HUES48 (cell line): ENCODE results near the gene SENP7.

Experiments used
- H3K27ac ChIP-seq: one replicate; pipeline ENCODE4 v1.7.0; 2013; ENCODE audit warnings: low read depth, low read length, inconsistent platforms
- H3K27me3 ChIP-seq: 2 replicates; pipeline ENCODE4 v1.6.1; 2013; ENCODE audit warnings: mild to moderate bottlenecking, low read length; ENCODE audit not compliant: control insufficient read depth, insufficient read depth
- H3K36me3 ChIP-seq: 2 replicates; pipeline ENCODE4 v1.6.1; 2013; ENCODE audit warnings: low read length; ENCODE audit not compliant: control insufficient read depth, insufficient read depth
- H3K4me1 ChIP-seq: 2 replicates; pipeline ENCODE4 v1.6.1; 2013; ENCODE audit warnings: mild to moderate bottlenecking, low read length; ENCODE audit not compliant: control insufficient read depth, insufficient read depth
- H3K4me3 ChIP-seq: 2 replicates; pipeline ENCODE4 v1.5.1; 2013; ENCODE audit warnings: mild to moderate bottlenecking, low read depth, low read length
- H3K9ac ChIP-seq: 2 replicates; pipeline ENCODE4 v1.6.1; 2013; ENCODE audit warnings: mild to moderate bottlenecking, low read depth, low read length, moderate library complexity
- H3K9me3 ChIP-seq: 2 replicates; pipeline ENCODE4 v1.6.1; 2013; ENCODE audit warnings: low read length; ENCODE audit not compliant: control insufficient read depth, insufficient read depth

Gene SENP7

DNA sequence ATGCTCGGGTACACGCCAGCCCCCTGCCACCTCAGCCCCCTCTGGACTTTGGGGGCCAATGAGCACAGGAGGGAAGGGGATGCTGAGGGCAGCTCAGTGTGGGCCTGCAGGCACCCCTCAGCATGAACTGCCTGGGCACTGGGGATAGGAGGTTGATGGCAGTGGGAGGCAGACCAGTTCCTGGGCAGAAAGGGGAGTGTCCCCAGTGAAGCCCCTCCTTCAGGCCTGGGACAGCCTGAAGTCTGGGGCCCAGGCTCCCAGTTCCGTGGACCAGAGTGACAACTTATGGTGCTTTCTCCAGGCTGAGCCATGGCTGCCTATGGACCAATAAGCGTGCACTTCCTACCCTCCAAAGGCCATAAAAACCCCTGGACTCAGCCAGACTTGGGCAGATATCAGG lies 129.4 kb downstream of the SENP7 start:
- no peak overlapping the region for H3K27ac ChIP-seq
- no peak overlapping the region for H3K4me3 ChIP-seq
- H3K4me1 ChIP-seq: no peaks in the 10 kb centered on the region; the same call in none of the 2 replicates
- no peak overlapping the region for H3K9ac ChIP-seq
- no peaks in the 10 kb centered on the region for H3K36me3 ChIP-seq
- no peaks in the 10 kb centered on the region for H3K9me3 ChIP-seq
- no peaks in the 10 kb centered on the region for H3K27me3 ChIP-seq

DNA sequence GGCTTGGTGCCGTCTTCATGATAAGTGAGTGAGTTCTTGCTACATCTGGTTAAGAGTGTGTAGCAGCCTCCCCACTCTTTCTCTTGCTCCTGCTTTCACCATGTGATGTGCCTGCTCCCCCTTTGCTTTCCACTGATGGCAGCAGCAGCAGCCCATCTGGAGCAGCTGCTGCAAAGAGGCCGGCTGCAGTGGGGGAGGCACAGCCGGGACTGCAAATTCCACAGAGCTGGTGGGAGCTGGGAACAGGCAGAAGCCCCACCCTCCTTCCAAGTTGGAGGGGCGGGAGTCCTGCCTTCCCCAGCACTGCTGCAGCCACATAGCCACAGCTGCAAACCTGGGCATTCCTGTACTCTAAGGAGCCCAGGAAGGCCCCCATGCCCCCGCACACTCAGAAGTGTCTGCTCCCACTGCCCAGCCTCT lies 129.8 kb downstream of the SENP7 start:
- Histone ChIP-seq H3K36me3 (no peaks in the 10 kb centered on the region), H3K9ac (no peak overlapping the region), H3K9me3 (no peaks in the 10 kb centered on the region), H3K4me1 (no peaks in the 10 kb centered on the region; the same call in none of the 2 replicates), H3K27me3 (no peaks in the 10 kb centered on the region), H3K4me3 (no peak overlapping the region), H3K27ac (no peak overlapping the region)

- H3K9me3 ChIP-seq: no peaks in the 10 kb centered on the region
- H3K36me3 ChIP-seq: no peaks in the 10 kb centered on the region
- no peak overlapping the region for H3K9ac ChIP-seq
- H3K4me3 ChIP-seq: no peak overlapping the region
- peaks cover 2% of the 10 kb centered on the region for H3K4me1 ChIP-seq
- H3K27me3 ChIP-seq: no peaks in the 10 kb centered on the region
- H3K27ac ChIP-seq: no peak overlapping the region
These were observed 131.2 kb downstream of the SENP7 start for GRCh38 chr3:101381809-101382208.

DNA sequence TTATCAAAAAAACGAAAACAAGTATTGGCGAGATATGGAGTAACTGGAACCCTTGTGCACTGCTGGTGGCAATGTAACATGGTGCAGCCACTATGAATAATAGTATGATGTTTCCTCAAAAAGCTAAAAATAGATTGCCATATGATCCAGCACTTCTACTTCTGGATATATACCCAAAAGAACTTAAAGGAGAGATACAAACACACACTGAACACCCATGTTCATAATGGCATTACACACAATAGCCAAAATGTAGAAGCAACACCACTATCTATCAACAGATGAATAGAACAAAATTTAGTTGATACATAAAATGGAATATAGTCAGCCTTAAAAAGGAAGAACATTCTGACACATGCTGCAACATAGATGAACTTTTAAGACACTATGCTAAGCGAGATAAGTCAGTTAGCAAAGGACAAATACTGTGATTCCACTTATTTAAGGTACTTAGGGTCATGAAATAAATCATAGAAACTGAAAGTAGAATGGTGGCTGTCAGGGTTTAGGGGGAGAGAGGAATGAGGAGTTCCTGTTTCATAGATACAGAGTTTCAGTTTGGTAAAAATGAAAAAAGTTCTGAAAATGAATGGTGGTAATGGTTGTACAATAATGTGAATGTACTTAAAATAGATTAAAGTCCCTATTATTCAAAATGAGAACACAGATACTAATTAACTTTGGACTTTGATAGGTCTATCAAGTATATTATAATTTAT lies 133.2 kb downstream of the SENP7 start:
- no peak overlapping the region for H3K4me3 ChIP-seq
- H3K9me3 ChIP-seq: no peaks in the 10 kb centered on the region
- peaks cover 2% of the 10 kb centered on the region for H3K4me1 ChIP-seq
- no peak overlapping the region for H3K9ac ChIP-seq
- no peaks in the 10 kb centered on the region for H3K36me3 ChIP-seq
- H3K27ac ChIP-seq: no peak overlapping the region
- no peaks in the 10 kb centered on the region for H3K27me3 ChIP-seq

DNA sequence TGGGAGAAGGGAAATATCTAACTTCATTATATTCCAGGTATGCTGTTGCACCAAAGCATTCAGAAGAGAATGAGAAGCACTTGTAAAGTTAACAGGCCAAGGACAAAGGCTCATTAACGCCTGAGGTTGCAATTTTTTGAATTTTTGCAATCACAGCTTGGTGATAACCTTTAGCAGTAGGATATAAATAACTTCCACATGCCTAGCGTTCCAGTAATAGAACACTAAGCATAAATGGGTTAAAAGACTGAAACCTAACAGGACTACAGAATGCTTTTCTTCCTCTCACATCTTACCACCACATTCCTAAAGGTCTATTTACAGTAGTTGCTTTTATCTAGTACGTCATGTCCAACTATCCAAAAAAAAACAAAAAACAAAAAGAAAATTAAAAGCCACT lies 135.2 kb downstream of the SENP7 start:
- Histone ChIP-seq H3K9ac (no peak overlapping the region), H3K4me1 (peaks cover 2% of the 10 kb centered on the region; the same call in 1 of the 2 replicates), H3K27me3 (no peaks in the 10 kb centered on the region), H3K27ac (no peak overlapping the region), H3K9me3 (no peaks in the 10 kb centered on the region), H3K4me3 (no peak overlapping the region), H3K36me3 (no peaks in the 10 kb centered on the region)

DNA sequence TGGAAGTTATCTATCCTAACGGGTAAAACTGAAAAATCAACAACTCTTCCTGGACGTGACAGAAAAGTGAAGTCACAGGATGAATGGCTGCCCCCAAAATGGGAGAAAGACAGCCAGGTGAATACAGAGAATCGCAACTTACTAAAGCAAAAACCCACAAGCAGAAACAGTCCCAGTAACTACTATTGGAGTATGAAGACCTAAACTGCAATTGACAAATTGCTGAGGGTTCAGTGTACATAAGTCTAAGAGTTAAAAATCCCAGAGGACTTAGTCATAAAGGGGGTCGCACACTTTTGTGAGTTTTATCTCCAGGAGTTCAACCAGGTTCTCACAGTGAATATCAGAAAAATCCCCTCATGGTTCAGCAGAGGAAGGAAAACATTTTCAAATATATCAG lies 135.8 kb downstream of the SENP7 start:
- H3K4me3 ChIP-seq: no peak overlapping the region
- H3K27ac ChIP-seq: no peak overlapping the region

DNA sequence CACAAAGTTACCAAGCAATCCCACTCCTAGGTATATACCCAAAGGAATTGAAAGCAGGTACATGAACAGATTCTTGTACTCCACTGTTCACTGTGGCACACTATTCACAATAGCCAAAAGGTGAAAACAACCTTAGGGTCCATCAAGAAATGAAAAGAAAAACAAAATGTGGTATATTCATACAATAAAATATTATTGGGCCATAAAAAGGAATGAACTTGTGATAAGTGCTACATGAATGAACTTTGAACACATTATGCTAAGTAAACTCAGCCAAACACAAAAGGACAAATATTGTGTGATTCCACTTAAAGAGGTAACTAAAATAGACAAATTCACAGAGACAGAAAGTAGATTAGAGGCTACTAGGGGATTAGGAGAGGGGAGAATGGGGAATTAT lies 137.4 kb downstream of the SENP7 start:
- Histone ChIP-seq H3K27me3 (no peaks in the 10 kb centered on the region), H3K36me3 (no peaks in the 10 kb centered on the region), H3K4me3 (no peak overlapping the region), H3K27ac (no peak overlapping the region), H3K4me1 (0 out of 2 replicates have a peak, but pooled peaks cover 2% of the 10 kb centered on the region), H3K9me3 (no peaks in the 10 kb centered on the region), H3K9ac (no peak overlapping the region)

More for the DNA sequence above, 135.8 kb downstream of the SENP7 start:
- no peaks in the 10 kb centered on the region for H3K9me3 ChIP-seq
- no peak overlapping the region for H3K9ac ChIP-seq
- no peaks in the 10 kb centered on the region for H3K36me3 ChIP-seq
- H3K27me3 ChIP-seq: no peaks in the 10 kb centered on the region
- 0 out of 2 replicates have a peak, but pooled peaks cover 2% of the 10 kb centered on the region for H3K4me1 ChIP-seq

DNA sequence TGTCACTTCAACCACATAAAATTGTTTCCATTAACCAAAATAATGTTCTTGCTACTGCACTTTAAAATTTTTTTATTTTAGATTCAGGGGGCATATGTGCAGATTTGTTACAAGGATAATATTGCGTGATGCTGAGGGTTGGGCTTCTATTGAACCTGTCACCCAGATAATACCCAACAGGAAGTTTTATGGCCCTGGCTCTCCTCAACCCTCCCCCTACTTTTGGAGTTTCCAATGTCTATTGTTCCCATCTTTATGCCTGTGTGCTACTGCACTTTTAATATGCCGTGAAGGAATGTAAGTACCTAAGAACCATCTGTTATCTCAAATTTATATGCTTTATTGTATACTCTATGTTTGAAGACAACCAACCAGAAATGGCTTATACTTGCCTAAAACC lies 150.6 kb downstream of the SENP7 start:
- no peaks in the 10 kb centered on the region for H3K9me3 ChIP-seq
- no peaks in the 10 kb centered on the region for H3K27me3 ChIP-seq
- no peak overlapping the region for H3K4me3 ChIP-seq
- no peaks in the 10 kb centered on the region for H3K36me3 ChIP-seq
- H3K9ac ChIP-seq: no peak overlapping the region
- no peak overlapping the region for H3K27ac ChIP-seq
- no peaks in the 10 kb centered on the region for H3K4me1 ChIP-seq

DNA sequence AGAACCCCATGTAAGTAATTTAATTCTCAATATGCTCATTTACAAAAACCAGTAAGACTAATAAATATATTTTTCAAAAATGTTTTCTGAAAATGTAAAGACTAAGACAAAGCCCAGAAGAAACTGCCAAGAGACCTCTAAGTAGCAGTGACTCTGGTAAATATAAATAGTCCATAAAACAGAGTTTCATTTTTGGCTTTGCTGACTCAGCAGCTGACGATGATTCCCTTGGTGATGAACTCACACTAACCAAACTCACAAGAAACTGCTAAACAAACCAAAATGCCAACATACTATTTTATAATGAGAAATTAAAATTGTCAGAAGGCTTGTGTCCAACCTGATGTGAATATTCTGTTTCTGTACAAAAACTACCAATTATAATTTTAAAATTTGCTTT lies 161.2 kb downstream of the SENP7 start:
- no peaks in the 10 kb centered on the region for H3K27me3 ChIP-seq
- H3K9ac ChIP-seq: no peak overlapping the region
- H3K9me3 ChIP-seq: no peaks in the 10 kb centered on the region
- H3K4me1 ChIP-seq: no peaks in the 10 kb centered on the region
- H3K36me3 ChIP-seq: no peaks in the 10 kb centered on the region
- H3K4me3 ChIP-seq: no peak overlapping the region
- H3K27ac ChIP-seq: no peak overlapping the region

GRCh38 chr3:101340591-101340990 lies 172.4 kb downstream of the SENP7 start:
- Histone ChIP-seq H3K27me3 (no peaks in the 10 kb centered on the region), H3K9ac (no peak overlapping the region), H3K36me3 (no peaks in the 10 kb centered on the region), H3K4me1 (no peaks in the 10 kb centered on the region), H3K9me3 (no peaks in the 10 kb centered on the region), H3K27ac (no peak overlapping the region), H3K4me3 (no peak overlapping the region)

DNA sequence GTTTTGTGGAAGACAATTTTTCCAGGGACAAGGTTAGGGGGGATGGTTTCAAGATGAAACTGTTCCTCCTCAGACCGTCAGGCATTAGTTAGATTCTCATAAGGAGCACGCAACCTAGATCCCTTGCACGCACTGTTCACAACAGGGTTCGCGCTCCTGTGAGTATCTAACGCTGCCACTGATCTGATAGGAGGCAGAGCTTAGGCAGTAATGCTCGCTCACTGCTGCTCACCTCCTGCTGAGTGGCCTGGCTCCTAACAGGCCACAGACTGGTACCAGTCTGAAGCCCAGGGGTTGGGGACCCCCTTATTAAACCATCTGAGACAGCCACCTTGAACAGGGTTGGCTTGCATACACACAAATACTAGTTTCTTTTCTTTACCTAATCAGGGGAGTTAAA lies 179.1 kb downstream of the SENP7 start:
- Histone ChIP-seq H3K9me3 (no peaks in the 10 kb centered on the region), H3K36me3 (no peaks in the 10 kb centered on the region), H3K4me1 (no peaks in the 10 kb centered on the region), H3K27ac (no peak overlapping the region), H3K27me3 (no peaks in the 10 kb centered on the region), H3K9ac (no peak overlapping the region), H3K4me3 (no peak overlapping the region)
